GM12892 (cell line): ENCODE results near the gene OVCH2.

Experiments used
- DNase-seq: peaks from one replicate; pipeline ENCODE4 v3.0.0; 2011; ENCODE audit not compliant: insufficient read length
- FAIRE-seq: peaks from 2 replicates; lab custom pipeline; 2011; peaks lifted over from hg19 to GRCh38; lab: Jason Lieb, UNC
- POLR2A ChIP-seq: IDR thresholded peaks from 2 replicates; pipeline ENCODE4 v1.6.1; 2011; ENCODE audit warnings: low read depth, low read length, control low read depth
- POLR2AphosphoS5 ChIP-seq: IDR thresholded peaks from 2 replicates; pipeline ENCODE4 v1.6.1; 2011; ENCODE audit warnings: low read depth, low read length, control low read depth
- TAF1 ChIP-seq: IDR thresholded peaks from 2 replicates; pipeline ENCODE4 v1.6.1; 2011; ENCODE audit warnings: low read depth, mild to moderate bottlenecking, control low read depth, low read length, borderline replicate concordance

Gene OVCH2

GRCh38 chr11:7654195-7654705, 52.0 kb downstream of the OVCH2 start:
- DNase-seq (no peak), FAIRE-seq (no peak)
- no peak for TF ChIP-seq POLR2AphosphoS5
- no peak for TF ChIP-seq POLR2A
- no peak for TF ChIP-seq TAF1

- TF ChIP-seq POLR2A: no peak
- TF ChIP-seq POLR2AphosphoS5: no peak
- TF ChIP-seq TAF1: no peak
- no peak for FAIRE-seq
- DNase-seq: no peak
Measured at GRCh38 chr11:7651700-7652099, 54.6 kb downstream of the OVCH2 start.

GRCh38 chr11:7651140-7651551, 55.1 kb downstream of the OVCH2 start:
- FAIRE-seq (no peak), DNase-seq (no peak)
- TF ChIP-seq POLR2A: no peak
- TF ChIP-seq POLR2AphosphoS5: no peak
- no peak for TF ChIP-seq TAF1

- TF ChIP-seq POLR2AphosphoS5: no peak
- no peak for TF ChIP-seq TAF1
- TF ChIP-seq POLR2A: no peak
- FAIRE-seq: no peak
- no peak for DNase-seq
Measured at GRCh38 chr11:7648264-7648663, 58.0 kb downstream of the OVCH2 start.

GRCh38 chr11:7646866-7647265, 59.4 kb downstream of the OVCH2 start:
- DNase-seq (no peak), FAIRE-seq (no peak)
- TF ChIP-seq TAF1 (no peak), POLR2A (no peak), POLR2AphosphoS5 (no peak)

- FAIRE-seq: no peak
- TF ChIP-seq POLR2AphosphoS5: no peak
- TF ChIP-seq TAF1: no peak
- TF ChIP-seq POLR2A: no peak
Measured at GRCh38 chr11:7645206-7645605, 61.1 kb downstream of the OVCH2 start.

GRCh38 chr11:7643314-7643713, 63.0 kb downstream of the OVCH2 start:
- FAIRE-seq: no peak
- TF ChIP-seq POLR2A: no peak
- no peak for TF ChIP-seq TAF1
- no peak for TF ChIP-seq POLR2AphosphoS5
- DNase-seq: no peak

More at GRCh38 chr11:7645206-7645605, 61.1 kb downstream of the OVCH2 start:
- no peak for DNase-seq

GRCh38 chr11:7642747-7643146, 63.5 kb downstream of the OVCH2 start:
- FAIRE-seq: no peak
- TF ChIP-seq POLR2A (no peak), POLR2AphosphoS5 (no peak), TAF1 (no peak)
- DNase-seq: no peak

- no peak for TF ChIP-seq POLR2AphosphoS5
- TF ChIP-seq POLR2A: no peak
- TF ChIP-seq TAF1: no peak
- FAIRE-seq (no peak), DNase-seq (no peak)
Measured at GRCh38 chr11:7640816-7641215, 65.5 kb downstream of the OVCH2 start.

- FAIRE-seq (peak; percentile 9), DNase-seq (no peak)
- no peak for TF ChIP-seq POLR2A
- no peak for TF ChIP-seq POLR2AphosphoS5
Measured at GRCh38 chr11:7639643-7640025, 66.6 kb downstream of the OVCH2 start.
